ENCODE results near the gene KBTBD8. TPM values are rescaled to one million over a fixed set of nuclear protein-coding genes. Genes with fewer than 3 reads are reported as not detected.

The KBTBD8 gene
- total RNA-seq, 2 experiments from 2014 or later = 28.5 to 30.6 TPM

GRCh38 chr3:67044295-67044694, 46.2 kb downstream of the KBTBD8 start:
- H3K27ac Mint-ChIP-seq = no peak overlapping the region
- no peaks in the 10 kb centered on the region for H3K9me3 Mint-ChIP-seq
- peaks cover under 1% of the 10 kb centered on the region for H3K27me3 Mint-ChIP-seq
- no peak for DNase-seq
- no peaks in the 10 kb centered on the region for H3K36me3 Mint-ChIP-seq
- no peaks in the 10 kb centered on the region for H3K4me1 Mint-ChIP-seq
- no peak overlapping the region for H3K4me3 Mint-ChIP-seq

- Mint-ChIP-seq H3K4me3 (no peak overlapping the region), H3K27ac (no peak overlapping the region), H3K27me3 (peaks cover 6% of the 10 kb centered on the region), H3K36me3 (no peaks in the 10 kb centered on the region), H3K9me3 (no peaks in the 10 kb centered on the region), H3K4me1 (no peaks in the 10 kb centered on the region)
- no peak for DNase-seq
Measured at GRCh38 chr3:67044955-67045354, 46.8 kb downstream of the KBTBD8 start.

- DNase-seq = no peak
- Mint-ChIP-seq H3K36me3 (no peaks in the 10 kb centered on the region), H3K4me1 (no peaks in the 10 kb centered on the region), H3K27me3 (peaks cover 6% of the 10 kb centered on the region), H3K4me3 (no peak overlapping the region), H3K9me3 (peaks cover 4% of the 10 kb centered on the region), H3K27ac (no peak overlapping the region)
Measured at GRCh38 chr3:67045711-67046465, 47.8 kb downstream of the KBTBD8 start.

GRCh38 chr3:67047051-67047450, 48.9 kb downstream of the KBTBD8 start:
- no peaks in the 10 kb centered on the region for H3K4me1 Mint-ChIP-seq
- DNase-seq = no peak
- no peak overlapping the region for H3K4me3 Mint-ChIP-seq
- H3K9me3 Mint-ChIP-seq = peaks cover 4% of the 10 kb centered on the region
- H3K36me3 Mint-ChIP-seq = no peaks in the 10 kb centered on the region
- peaks cover 6% of the 10 kb centered on the region for H3K27me3 Mint-ChIP-seq
- H3K27ac Mint-ChIP-seq = no peak overlapping the region

- DNase-seq = no peak
- Mint-ChIP-seq H3K27ac (no peak overlapping the region), H3K4me1 (no peaks in the 10 kb centered on the region), H3K9me3 (peaks cover 5% of the 10 kb centered on the region), H3K36me3 (no peaks in the 10 kb centered on the region), H3K27me3 (peaks cover 6% of the 10 kb centered on the region), H3K4me3 (no peak overlapping the region)
Measured at GRCh38 chr3:67048067-67048714, 50.1 kb downstream of the KBTBD8 start.

GRCh38 chr3:67048715-67049074, 50.6 kb downstream of the KBTBD8 start:
- Mint-ChIP-seq H3K9me3 (peaks cover 5% of the 10 kb centered on the region), H3K4me3 (no peak overlapping the region), H3K27ac (no peak overlapping the region), H3K4me1 (no peaks in the 10 kb centered on the region), H3K27me3 (peaks cover 6% of the 10 kb centered on the region), H3K36me3 (no peaks in the 10 kb centered on the region)
- DNase-seq = no peak

- Mint-ChIP-seq H3K4me3 (no peak overlapping the region), H3K36me3 (no peaks in the 10 kb centered on the region), H3K4me1 (no peaks in the 10 kb centered on the region), H3K27me3 (no peaks in the 10 kb centered on the region), H3K9me3 (peaks cover 6% of the 10 kb centered on the region), H3K27ac (no peak overlapping the region)
- no peak for DNase-seq
Measured at GRCh38 chr3:67059443-67059842, 61.3 kb downstream of the KBTBD8 start.

Measured in activated naive CD8-positive, alpha-beta T cell treated with anti-CD3 and anti-CD28 coated beads for 36 hours (primary cell).